H1 (cell line): ENCODE results near the gene MCF2L. TPM values are rescaled to one million over a fixed set of nuclear protein-coding genes. Genes with fewer than 3 reads are reported as not detected.

Experiments
- SIN3A ChIP-seq, 2 experiments: IDR thresholded peaks in 1 of 2; conservative IDR thresholded peaks in 1 of 2; 2 replicates each; pipeline ENCODE4 v1.6.1; 2011 to 2012; ENCODE audit warnings: low read length in 2 of 2, improper control_type of control experiment in 1 of 2, low read depth in 1 of 2, mild to moderate bottlenecking in 1 of 2
- SRF ChIP-seq: IDR thresholded peaks from 2 replicates; pipeline ENCODE4 v1.6.1; 2011; ENCODE audit warnings: mild to moderate bottlenecking, low read depth, low read length, moderate library complexity
- polyA plus RNA-seq, 7 experiments: library from polyadenylated mRNA; depleted of rRNA in 3 of 7; stranded (reverse) in 5 of 7; unstranded in 2 of 7; fragments of >200 nt in 5 of 7; fragments of 200-250 nt in 2 of 7; gene quantifications; 1 replicate in 5 of 7; 2 replicates in 1 of 7; 4 replicates in 1 of 7; pipeline versions ENCODE4 v1.2.1 to v1.2.3, GENCODE V29; 2011 to 2013; ENCODE audit warnings: missing spikeins in 2 of 7, mixed read lengths in 2 of 7
- total RNA-seq: library from RNA; stranded (reverse); fragmentation: NEBNext Ultra II Directional; extraction: Animal tissue kit (Norgen Biotek cat#: 25700); gene quantifications from 2 replicates; pipeline ENCODE4 v1.2.1, GENCODE V29; 2021

MCF2L gene
- total and polyA plus RNA-seq, 2 of the 8 experiments (the other 6 are each of a cell fraction or from before 2014, with no cell fraction given), result 10.1 to 24.4 TPM

- TF ChIP-seq SRF (no peak), SIN3A (conservative IDR thresholded peaks at IDR 0.05 in 1 of 2, IDR thresholded peaks at IDR 0.05 in 1 of 2; ENCODE audit: low read depth in 1 of 2, low read length in 2 of 2) (no peak)
- TF ChIP-seq, all 59 proteins: peak for 0
Measured at GRCh38 chr13:113066142-113066455, 97.1 kb downstream of the MCF2L start (continued).
